Cardiac atrium fibroblast (primary cell): Measurements from ENCODE around the gene SCUBE1. TPM values are rescaled to one million over a fixed set of nuclear protein-coding genes. Genes with fewer than 3 reads are reported as not detected.

Experiments used
- total RNA-seq: library from RNA; depleted of rRNA; stranded (reverse); fragments of >200 nt; gene quantifications from 2 replicates; pipeline ENCODE4 v1.2.3, GENCODE V29; 2015

Gene SCUBE1
- not detected in 2 replicates for total RNA-seq

GRCh38 chr22:43343262-43343669, at the start of gene SCUBE1:
Gene SCUBE1, minus strand, starts transcription at chr22:43343372. Its CDS starts 111 bp downstream, at chr22:43343261.

GRCh38 chr22:43186272-43187170, 156.7 kb downstream of the SCUBE1 start, which contains the start of gene TTLL12:
Gene TTLL12, minus strand, starts transcription at chr22:43187134. Its CDS starts 65 bp downstream, at chr22:43187069.

GRCh38 chr22:43151251-43152002, 191.7 kb downstream of the SCUBE1 start, which contains the start of gene TSPO:
Gene TSPO, plus strand, starts transcription at chr22:43151559. Its CDS starts 7,680 bp downstream, at chr22:43159239.

Other genes starting within 250 kb of the SCUBE1 start
- gene BIK, start 232.6 kb downstream of the SCUBE1 start, total RNA-seq, result not detected in 2 replicates
- gene MCAT, start 200.0 kb downstream of the SCUBE1 start, total RNA-seq, result 13.4 and 19.8 TPM in 2 replicates
- 669 and 696 TPM in 2 replicates for gene TSPO, start 191.8 kb downstream of the SCUBE1 start, total RNA-seq
- 29.8 and 31.3 TPM in 2 replicates for gene TTLL12, start 156.2 kb downstream of the SCUBE1 start, total RNA-seq
- gene MPPED1, start 68.6 kb upstream of the SCUBE1 start, total RNA-seq, result 0.18 TPM in 1 of 2 replicates, not detected in the other